ENCODE data around the gene GPX1.

The GPX1 gene

DNA sequence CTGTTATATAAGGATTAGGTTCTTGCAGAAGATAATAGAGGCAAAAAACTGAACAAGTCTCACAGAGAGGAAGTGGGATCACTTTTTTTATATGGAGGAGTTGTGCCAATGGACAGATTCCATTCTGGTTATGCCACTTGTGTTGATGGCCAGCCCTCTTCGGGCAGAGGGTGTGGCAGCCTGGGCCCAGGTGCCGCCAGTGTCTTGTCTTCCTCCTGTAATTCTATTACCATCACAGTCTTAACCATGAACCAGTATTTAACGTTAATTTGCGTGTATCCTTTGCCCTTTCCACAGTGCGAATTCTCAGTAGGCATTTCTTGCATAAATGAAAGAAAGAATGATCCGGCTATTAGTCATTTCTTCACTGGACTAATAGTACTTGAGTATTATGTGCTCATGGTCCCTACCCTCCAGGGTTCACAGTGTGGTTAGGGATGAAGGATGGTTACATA, 11.3 kb downstream of the GPX1 start:
- in situ Hi-C loops (cut with HindIII; ENCODE audit: low sequenced_read_pairs): no loop called here
- DNase-seq (ENCODE audit: low read depth): no peak
- no peak overlapping the region for H3K4me3 ChIP-seq (ENCODE audit: low read depth, low read length)
- TF ChIP-seq, protein P1, sequence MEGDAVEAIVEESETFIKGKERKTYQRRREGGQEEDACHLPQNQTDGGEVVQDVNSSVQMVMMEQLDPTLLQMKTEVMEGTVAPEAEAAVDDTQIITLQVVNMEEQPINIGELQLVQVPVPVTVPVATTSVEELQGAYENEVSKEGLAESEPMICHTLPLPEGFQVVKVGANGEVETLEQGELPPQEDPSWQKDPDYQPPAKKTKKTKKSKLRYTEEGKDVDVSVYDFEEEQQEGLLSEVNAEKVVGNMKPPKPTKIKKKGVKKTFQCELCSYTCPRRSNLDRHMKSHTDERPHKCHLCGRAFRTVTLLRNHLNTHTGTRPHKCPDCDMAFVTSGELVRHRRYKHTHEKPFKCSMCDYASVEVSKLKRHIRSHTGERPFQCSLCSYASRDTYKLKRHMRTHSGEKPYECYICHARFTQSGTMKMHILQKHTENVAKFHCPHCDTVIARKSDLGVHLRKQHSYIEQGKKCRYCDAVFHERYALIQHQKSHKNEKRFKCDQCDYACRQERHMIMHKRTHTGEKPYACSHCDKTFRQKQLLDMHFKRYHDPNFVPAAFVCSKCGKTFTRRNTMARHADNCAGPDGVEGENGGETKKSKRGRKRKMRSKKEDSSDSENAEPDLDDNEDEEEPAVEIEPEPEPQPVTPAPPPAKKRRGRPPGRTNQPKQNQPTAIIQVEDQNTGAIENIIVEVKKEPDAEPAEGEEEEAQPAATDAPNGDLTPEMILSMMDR (IDR thresholded peaks at IDR 0.05; ENCODE audit: low read depth, low read length, missing control alignments): no peak

DNA sequence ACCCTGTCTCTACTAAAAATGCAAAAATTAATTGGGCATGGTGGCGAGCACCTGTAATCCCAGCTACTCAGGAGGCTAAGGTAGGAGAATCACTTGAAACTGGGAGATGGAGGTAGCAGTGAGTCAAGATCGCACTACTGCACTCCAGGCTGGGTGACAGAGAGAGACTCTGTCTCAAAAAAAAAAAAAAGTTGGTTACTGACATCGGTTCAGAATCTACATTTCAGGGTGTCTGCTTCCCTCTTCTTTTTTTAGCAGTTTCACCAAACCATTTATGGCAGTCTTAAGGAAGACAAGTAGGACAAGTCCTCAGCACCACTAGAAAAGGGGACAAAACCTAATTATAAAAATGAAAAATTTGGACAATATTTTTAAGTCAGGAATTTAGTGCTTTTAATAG, 15.0 kb downstream of the GPX1 start:
- no peak for DNase-seq (ENCODE audit: low read depth)
- H3K4me3 ChIP-seq (ENCODE audit: low read depth, low read length): no peak overlapping the region
- TF ChIP-seq, protein P1 (IDR thresholded peaks at IDR 0.05; ENCODE audit: low read depth, low read length, missing control alignments): no peak
- in situ Hi-C loops (cut with HindIII; ENCODE audit: low sequenced_read_pairs): no loop called here

DNA sequence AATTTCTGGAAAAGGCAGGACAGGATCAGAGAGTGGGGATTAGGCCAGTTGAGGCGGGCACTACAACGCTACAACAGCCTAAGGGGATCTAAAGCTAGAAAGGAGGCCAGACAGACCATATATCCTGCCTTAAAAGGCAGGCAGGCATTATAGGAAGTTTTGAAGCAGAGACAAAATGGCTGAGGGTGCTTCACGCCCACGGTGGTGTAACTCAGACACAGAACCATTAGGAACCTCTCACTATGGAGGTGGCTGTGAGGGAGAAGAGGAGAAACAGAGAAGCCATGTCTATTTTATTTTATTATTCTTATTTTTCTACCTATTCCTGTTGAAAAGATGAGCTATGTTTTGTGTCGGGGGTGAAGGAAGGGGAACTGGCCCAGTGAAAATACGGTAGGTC, 16.2 kb downstream of the GPX1 start:
- in situ Hi-C loops (cut with HindIII; ENCODE audit: low sequenced_read_pairs): no loop called here
- no peak for DNase-seq (ENCODE audit: low read depth)
- no peak overlapping the region for H3K4me3 ChIP-seq (ENCODE audit: low read depth, low read length)
- TF ChIP-seq, protein P1 (IDR thresholded peaks at IDR 0.05; ENCODE audit: low read depth, low read length, missing control alignments): no peak

DNA sequence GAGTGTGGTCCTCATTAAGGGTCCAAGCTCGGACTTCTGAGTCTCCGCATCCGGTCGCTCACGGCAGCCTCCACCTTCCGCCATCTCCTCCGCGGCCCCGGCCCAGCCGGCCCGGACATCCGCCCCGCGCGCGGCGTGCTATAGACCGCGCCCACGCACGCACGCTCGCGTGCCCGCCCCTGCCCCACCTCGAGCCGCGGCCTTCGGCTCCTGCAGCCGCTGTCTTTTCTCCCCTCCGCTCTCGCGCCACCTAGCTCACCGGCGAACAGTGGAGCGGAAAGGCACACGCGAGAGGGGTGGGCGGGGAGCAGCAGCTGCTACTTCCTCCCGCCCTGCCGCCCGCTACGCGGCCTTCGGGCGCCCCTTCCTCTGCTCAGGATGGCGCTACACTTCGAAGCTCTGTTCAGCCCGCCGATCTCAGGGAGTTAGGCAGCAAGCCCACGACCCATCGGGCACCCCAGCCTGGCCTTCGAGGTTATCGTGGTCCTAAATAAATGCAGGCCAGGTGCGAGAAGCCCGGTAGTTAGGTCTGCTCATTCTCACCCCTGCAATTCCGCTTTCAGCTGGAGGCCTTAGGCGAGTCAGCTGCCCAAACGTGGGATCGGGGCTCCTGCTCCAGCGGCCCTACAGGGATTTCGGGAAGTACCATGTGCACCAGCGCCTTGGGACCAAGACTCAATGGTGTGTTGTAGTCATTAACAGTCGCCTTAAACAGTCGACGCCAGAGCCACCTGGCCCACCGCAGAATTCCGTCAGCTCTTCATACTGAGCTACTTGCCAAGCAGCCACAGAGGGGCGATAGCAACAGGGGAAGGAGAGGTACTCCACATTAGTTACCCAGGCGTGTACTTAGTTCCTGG, 18.0 kb downstream of the GPX1 start, which contains the start of gene USP4:
TSS of gene USP4 (minus strand) at position 113 of the 860 bp plus-strand sequence. CDS start at position 84, 29 bp downstream.
- H3K4me3 ChIP-seq (ENCODE audit: low read depth, low read length): peak within 1 kb of the TSS; percentile 85
- in situ Hi-C loops (cut with HindIII; ENCODE audit: low sequenced_read_pairs): no loop called here
- peak; percentile 62 for DNase-seq (ENCODE audit: low read depth)
- TF ChIP-seq, protein P1 (IDR thresholded peaks at IDR 0.05; ENCODE audit: low read depth, low read length, missing control alignments): peak; percentile 63

DNA sequence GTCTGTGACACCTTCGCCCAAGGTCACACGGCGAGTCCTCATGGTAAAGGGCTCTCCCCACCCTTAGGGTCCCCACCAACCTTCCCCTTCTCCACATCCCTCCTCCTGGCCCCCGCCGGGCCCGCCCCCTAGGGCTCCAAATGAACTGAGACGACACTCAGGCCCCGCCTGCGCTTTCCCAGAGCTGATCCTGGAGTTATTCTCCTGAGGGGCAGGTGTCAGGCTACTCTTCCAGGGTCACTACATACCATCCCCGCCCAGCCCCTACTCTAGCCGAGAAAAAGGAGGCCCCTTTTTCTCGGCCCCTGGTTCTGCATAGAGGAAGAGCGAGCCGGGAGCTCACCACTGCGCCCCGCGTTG, 18.6 kb downstream of the GPX1 start:
- TF ChIP-seq, protein P1 (IDR thresholded peaks at IDR 0.05; ENCODE audit: low read depth, low read length, missing control alignments): no peak
- no peak for DNase-seq (ENCODE audit: low read depth)
- in situ Hi-C loops (cut with HindIII; ENCODE audit: low sequenced_read_pairs): no loop called here
- peak overlapping the region; percentile 85 for H3K4me3 ChIP-seq (ENCODE audit: low read depth, low read length)

DNA sequence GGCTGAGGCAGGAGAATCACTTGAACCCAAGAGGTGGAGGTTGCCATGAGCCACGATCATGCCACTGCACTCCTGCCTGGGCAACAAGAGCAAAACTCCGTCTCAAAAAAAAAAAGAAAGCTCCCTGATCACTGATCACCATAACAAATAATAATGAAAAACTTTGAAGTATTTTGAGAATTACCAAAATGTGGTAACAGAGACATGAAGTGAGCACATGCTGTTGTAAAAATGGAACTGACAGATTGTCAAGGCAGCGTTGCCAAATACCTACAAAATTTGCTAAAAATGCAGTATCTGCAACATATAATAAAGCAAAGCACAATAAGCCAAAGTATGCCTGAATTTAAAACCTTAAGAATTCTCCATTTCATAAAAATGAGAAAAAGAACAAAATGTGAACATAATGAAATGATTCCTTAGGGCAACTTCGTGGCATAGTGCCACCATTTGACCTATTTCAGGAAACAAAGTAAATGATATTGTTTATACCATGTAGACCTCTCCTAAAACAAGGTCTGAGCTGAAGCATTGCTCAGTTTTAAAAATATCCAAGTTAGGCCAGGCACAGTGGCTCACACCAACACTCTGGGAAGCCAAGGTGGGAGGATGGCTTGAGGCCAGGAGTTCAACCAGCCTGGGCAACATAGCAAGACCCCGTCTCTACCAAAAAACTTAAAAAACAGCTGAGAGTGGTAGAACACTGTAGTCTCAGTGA, 24.1 kb downstream of the GPX1 start:
- DNase-seq (ENCODE audit: low read depth): no peak
- in situ Hi-C loops (cut with HindIII; ENCODE audit: low sequenced_read_pairs): no loop called here
- no peak overlapping the region for H3K4me3 ChIP-seq (ENCODE audit: low read depth, low read length)
- TF ChIP-seq, protein P1 (IDR thresholded peaks at IDR 0.05; ENCODE audit: low read depth, low read length, missing control alignments): no peak
